GM19023 (cell line): ENCODE results near the gene AOPEP.

Experiments
- ATAC-seq: cut with Tn5 transposase; IDR thresholded peaks from one replicate; pipeline ENCODE4 v1.9.1; 2021; ENCODE audit warnings: mild to moderate bottlenecking, moderate library complexity; ENCODE audit not compliant: unreplicated experiment

The AOPEP gene

GRCh38 chr9:95047452-95048224 is 321.1 kb downstream of the AOPEP start:
- ATAC-seq, result no peak

DNA sequence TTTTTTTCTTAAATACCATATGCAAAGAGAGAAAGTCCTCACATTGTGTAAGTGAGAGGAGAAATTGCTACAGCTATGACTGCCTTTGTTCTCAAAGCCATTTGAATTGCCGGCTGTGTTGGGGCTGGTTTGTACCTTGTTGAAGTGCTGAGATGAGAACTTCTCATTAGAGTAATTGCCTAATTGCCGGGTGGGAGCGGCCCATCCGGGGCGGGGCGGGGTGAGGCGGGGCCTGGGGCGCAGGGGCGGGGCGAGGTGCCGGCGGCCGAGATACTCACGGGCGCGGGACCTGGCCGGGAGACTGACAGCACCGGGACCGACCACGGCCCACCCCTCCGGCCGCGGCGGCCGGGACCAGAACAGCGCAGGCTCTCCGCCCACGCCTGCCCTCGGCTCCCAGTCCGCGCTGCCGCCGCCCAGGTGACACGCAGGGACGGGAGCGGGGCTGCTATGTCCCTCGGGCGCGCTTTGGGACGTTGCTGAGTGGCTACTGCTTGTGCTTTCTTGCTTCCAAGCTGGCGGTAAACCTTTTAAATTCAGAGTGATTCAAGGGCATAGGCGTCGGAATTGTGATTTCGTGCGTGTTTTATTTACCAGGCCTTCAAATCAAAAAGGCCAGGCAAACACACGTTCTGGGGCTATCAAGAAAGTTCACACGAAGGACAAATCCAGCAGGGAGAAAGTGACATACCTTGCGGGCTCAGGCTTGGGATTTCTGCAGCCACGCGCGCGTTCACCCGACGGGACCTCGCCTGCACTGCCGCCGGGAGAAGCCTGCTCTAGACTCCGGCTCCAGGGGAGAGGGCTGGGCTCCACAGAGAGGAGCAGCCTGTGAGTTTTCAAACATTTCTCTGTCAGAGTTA is 322.0 kb downstream of the AOPEP start:
- ATAC-seq, result peak; percentile 87

GRCh38 chr9:95049761-95050160 is 323.3 kb downstream of the AOPEP start:
- ATAC-seq, result no peak

DNA sequence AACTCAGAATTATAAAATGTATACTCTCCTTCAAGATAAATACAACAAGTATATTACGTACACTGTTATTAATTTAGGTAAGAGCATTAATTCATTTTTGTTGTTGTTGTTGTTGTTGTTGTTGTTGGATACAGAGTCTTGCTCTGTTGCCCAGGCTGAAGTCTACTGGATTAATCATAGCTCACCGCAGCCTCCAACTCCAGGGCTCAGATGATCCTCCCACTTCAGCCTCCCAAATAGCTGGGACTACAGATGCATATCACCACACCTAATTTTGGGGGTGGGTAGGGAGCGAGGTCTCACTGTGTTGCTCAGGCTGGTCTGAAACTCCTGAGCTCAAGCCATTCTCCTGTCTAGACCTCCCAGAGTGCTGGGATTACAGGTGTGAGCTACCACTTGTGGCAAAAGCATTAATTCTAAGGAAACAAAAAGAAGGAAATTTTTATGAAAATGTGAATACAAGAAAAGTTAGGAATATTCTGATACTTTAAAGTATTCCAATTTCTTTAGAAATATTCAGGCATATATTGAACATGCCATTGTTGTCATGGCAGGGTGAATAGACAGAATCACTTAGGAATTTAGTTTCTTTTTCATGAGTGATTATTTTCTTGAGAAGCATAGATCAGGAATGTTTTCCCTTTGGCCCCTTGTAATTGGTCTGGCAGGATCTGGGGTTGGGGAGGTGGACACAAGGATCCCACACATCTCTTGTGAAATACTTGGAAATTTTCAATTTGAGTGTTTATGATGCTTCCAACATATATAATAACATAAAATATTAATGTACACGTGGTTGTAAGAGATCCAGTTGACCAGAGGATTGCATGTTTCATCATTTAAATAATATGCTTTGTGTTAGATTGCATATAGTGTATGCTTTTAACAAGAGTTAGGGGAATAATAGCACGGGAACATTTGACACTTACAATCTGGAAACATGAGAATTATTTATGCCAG is 327.4 kb downstream of the AOPEP start:
- ATAC-seq, result no peak

GRCh38 chr9:95055334-95055850 is 328.9 kb downstream of the AOPEP start:
- ATAC-seq, result no peak

- no peak for ATAC-seq
These were observed 329.5 kb downstream of the AOPEP start for GRCh38 chr9:95055851-95056551.

DNA sequence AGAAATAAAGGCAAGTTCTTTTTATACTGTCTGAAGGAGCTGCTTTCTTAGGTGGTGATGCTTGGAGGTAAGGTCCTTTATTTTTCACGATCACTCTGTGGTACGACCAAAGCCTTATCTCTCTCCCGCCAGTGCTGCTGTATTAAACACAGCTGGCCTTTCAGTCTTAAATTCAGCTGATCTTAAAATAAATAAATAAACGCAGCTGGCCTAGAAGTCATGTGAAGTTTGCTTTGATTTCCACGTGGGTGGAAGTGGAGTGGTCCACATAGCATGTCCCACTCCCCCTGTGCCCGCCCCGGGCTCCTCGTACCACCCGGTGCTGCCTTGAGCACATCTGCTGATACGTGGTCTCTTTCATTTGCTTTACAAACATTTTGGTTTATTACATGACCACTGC is 330.6 kb downstream of the AOPEP start:
- no peak for ATAC-seq

- ATAC-seq, result no peak
These were observed 331.8 kb downstream of the AOPEP start for GRCh38 chr9:95058121-95058785.

DNA sequence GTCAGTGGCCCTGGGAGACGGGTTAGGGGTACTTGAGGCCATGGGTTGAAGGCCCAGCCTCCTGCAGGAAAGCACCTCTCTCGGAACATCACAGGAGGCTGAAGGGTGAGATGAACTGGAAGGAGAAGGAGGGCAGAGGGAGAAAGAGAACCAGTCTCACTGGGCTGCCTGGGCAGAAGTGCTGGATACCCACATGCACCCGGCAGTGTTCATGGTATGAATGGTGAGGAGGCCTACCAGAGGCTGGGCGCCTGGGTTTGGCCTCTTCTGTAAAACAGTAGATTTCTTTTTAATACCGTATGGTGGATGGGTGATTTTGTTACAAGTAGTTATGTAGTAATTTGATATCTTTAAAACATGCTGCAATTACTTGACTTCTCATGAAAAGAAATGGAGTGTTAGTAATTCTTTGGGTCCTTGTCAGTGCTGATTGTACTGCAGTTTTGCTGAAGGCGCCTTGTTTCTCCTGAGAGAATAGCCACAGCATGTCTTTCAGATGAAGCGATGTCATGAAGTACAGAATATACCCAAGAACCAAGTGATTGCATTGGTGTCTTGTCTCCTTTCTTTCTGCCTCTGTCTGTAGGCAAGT is 332.4 kb downstream of the AOPEP start:
- no peak for ATAC-seq

- no peak for ATAC-seq
These were observed 333.7 kb downstream of the AOPEP start for GRCh38 chr9:95060234-95060633.

GRCh38 chr9:95060916-95061315 is 334.4 kb downstream of the AOPEP start:
- no peak for ATAC-seq

DNA sequence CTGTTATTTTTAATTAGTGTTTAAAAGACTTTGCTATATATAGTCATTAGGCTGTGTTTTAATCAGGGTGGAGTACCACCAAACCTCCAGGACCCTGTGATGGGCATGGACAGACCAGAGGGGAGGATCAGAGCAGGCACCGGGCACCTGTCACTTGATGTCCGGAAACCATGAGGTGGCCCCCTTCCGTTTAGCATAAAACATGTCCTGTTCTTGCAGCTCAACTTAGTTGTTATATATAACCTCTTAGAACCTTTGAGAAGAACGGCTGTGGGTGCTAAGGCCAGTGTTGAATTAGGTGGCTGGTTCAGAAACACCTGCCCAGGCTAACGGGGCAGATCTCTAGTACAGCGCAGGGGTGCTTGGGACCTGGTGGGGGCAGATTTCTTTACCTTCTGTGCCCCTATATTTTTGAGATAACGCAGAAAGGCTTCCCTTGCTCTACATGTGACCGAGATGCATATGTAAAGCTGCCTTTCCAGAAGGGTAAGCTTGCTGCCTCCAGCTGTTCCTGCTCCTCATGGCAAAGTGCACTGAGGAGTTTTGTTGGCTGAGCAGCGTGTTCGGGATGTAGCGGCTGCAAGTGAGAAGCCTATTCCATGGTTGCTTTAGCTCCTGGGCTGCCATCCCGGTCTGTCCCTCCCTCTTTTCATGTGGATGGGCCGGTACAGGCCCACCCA is 335.6 kb downstream of the AOPEP start:
- ATAC-seq, result no peak

DNA sequence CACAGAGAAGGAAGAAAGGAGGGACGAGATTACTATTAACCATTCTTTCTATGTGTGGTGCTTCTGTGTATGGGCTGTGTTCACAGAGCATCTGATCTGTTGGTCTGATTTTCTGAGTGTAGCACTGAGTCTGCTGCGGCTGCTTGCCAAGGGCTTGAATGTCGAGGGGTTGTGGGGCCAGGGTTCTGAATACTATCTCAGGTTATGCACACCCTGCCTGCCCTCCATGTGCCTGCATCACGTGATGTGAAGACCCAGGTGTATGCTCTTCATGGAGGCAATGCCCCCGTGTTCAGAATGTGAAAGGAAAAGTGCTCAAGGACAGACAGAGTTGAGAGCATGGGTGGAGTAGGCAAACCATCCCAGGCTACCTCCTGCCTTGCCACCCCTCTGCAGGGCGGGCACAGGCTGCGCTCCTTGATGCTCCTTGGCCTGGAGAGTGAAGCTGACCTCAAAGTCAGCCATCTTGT is 336.1 kb downstream of the AOPEP start:
- no peak for ATAC-seq

DNA sequence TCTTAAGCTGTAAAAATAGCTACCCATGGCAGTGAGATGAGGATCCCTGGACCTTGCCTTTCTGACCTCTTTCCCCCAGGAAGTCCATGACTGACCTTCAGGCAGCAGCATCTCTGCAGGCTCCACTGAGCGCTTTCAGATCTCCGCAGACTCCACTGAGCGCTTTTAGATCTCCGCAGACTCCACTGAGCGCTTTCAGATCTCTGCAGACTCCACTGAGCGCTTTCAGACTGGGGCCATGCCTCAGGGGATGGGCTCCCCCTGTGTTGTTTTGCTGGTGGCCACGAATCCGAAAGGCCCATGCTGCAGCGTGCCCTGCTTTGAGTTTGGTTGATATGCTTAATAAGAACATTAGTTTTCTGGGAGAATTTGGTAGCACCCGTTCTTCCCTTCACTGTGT is 336.8 kb downstream of the AOPEP start:
- no peak for ATAC-seq

- no peak for ATAC-seq
These were observed 338.7 kb downstream of the AOPEP start for GRCh38 chr9:95065224-95065623.

DNA sequence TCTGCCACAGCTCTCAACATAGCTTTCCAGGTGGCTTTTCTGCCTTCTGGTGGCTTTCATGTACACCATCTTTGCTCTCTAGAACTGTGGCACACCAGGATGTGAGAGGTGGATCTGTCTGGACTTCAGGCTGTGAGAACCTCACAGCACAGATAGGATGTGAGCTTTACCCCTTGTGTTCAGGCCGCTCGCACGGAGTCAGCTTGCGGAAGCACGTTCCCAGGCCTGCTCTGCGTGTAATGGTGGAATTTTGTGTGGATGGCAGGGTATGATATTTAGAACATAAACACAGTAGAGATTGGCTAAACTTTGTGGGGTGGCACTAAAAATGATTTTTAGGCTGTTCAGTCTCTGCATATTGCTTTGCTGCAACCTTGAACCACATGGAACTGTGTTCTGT is 340.6 kb downstream of the AOPEP start:
- ATAC-seq, result no peak

- no peak for ATAC-seq
These were observed 341.4 kb downstream of the AOPEP start for GRCh38 chr9:95067897-95068296.

- no peak for ATAC-seq
These were observed 344.1 kb downstream of the AOPEP start for GRCh38 chr9:95070549-95071021.
